Measurements from ENCODE around the gene DRC3. TPM values are rescaled to one million over a fixed set of nuclear protein-coding genes. Genes with fewer than 3 reads are reported as not detected.

Gene DRC3
- total RNA-seq, 1 experiment from 2014 or later, result 0.68 TPM

GRCh38 chr17:17988427-17988945, 15.8 kb downstream of the DRC3 start:
- Histone ChIP-seq H3K14ac (ENCODE audit: insufficient read depth, low read length) (no peak overlapping the region), H3K23ac (ENCODE audit: insufficient read length, low read depth, low read length) (no peak overlapping the region), H2BK15ac (ENCODE audit: low read depth, low read length) (no peak overlapping the region), H3K27ac (ENCODE audit: insufficient read length, low read depth, low read length) (no peak overlapping the region), H4K5ac (ENCODE audit: insufficient read length, low read depth, low read length) (no peak overlapping the region), H3K4ac (ENCODE audit: low read depth, low read length) (no peak overlapping the region), H4K8ac (replicated peaks; ENCODE audit: insufficient read length, low read depth, low read length) (no peak overlapping the region), H3K9me3 (ENCODE audit: control insufficient read depth, low read depth, low read length) (no peaks in the 10 kb centered on the region), H3K18ac (ENCODE audit: insufficient read length, low read depth, low read length) (no peak overlapping the region), H2BK20ac (ENCODE audit: low read depth, low read length, poor library complexity, severe bottlenecking) (no peak overlapping the region), H4K91ac (ENCODE audit: insufficient read length, low read depth, low read length) (no peak overlapping the region), H3K79me2 (ENCODE audit: insufficient read depth, low read length) (no peaks in the 10 kb centered on the region), H3K27me3 (ENCODE audit: insufficient read depth, low read length) (no peaks in the 10 kb centered on the region), H3K4me2 (ENCODE audit: insufficient read depth, insufficient read length, low read length) (no peak overlapping the region), H2AK5ac (ENCODE audit: insufficient read length, low read length) (no peak overlapping the region), H3T11ph (ENCODE audit: low read length) (no peak overlapping the region), H2BK120ac (ENCODE audit: low read depth, low read length, poor library complexity, severe bottlenecking) (no peak overlapping the region), H3K79me1 (ENCODE audit: insufficient read depth, low read depth, low read length, poor library complexity, severe bottlenecking) (no peaks in the 10 kb centered on the region), H2BK5ac (ENCODE audit: insufficient read length, low read length) (no peak overlapping the region), H2BK12ac (ENCODE audit: insufficient read length, low read depth, low read length) (no peak overlapping the region), H2AFZ (ENCODE audit: low read length) (no peak overlapping the region), H4K20me1 (ENCODE audit: control insufficient read depth, insufficient read depth, insufficient read length) (no peaks in the 10 kb centered on the region), H3K56ac (ENCODE audit: insufficient read length, low read depth, low read length) (no peak overlapping the region), H3K23me2 (ENCODE audit: insufficient read length, low read depth, low read length, poor library complexity, severe bottlenecking) (peaks cover 3% of the 10 kb centered on the region), H3K4me1 (ENCODE audit: insufficient read depth, low read length) (no peaks in the 10 kb centered on the region), H3K9ac (ENCODE audit: extremely low read depth, insufficient read length, low read length) (no peak overlapping the region)
- H3K36me3 Mint-ChIP-seq (ENCODE audit: insufficient read depth in 1 of 3, low read depth in 3 of 3), result no peaks in the 10 kb centered on the region
- peaks cover 3% of the 10 kb centered on the region for H3K27me3 Mint-ChIP-seq (ENCODE audit: low read depth)
- H3K9me3 Mint-ChIP-seq, result no peaks in the 10 kb centered on the region
- H3K4me1 Mint-ChIP-seq, result no peaks in the 10 kb centered on the region
- no CpG with 5 or more reads among the region's 7 CpGs for WGBS (ENCODE audit: extremely low coverage, insufficient read length, low lambda C conversion rate)
- H3K27ac Mint-ChIP-seq, result no peak overlapping the region
- TF ChIP-seq CTCF (conservative IDR thresholded peaks at IDR 0.05), result no peak
- DNase-seq, result no peak
- H3K4me3 Mint-ChIP-seq, result no peak overlapping the region
